Gastroesophageal sphincter (tissue), 4 donors: ENCODE data around the gene SKOR1. TPM values are rescaled to one million over a fixed set of nuclear protein-coding genes. Genes with fewer than 3 reads are reported as not detected.

Experiments used
- ATAC-seq: fragments of 150-250 bp; one replicate; pipeline ENCODE4 v1.9.1; 2016; ENCODE audit warnings: mild to moderate bottlenecking, moderate library complexity
- H3K27ac ChIP-seq, 4 donors: fragments of 200-600 bp; sonication (generic) in 3 of 4; 1 replicate in 3 of 4; 2 replicates in 1 of 4; pipeline ENCODE4 v1.5.1; 2016 to 2019
- H3K27me3 ChIP-seq: fragments of 200-600 bp; sonication (generic); one replicate; pipeline ENCODE4 v1.5.1; 2019
- H3K36me3 ChIP-seq, 2 donors: fragments of 200-600 bp; sonication (generic); one replicate each; pipeline ENCODE4 v1.5.1; 2019; ENCODE audit warnings: control low read depth in 1 of 2
- H3K4me1 ChIP-seq, 3 donors: fragments of 200-600 bp; sonication (generic); 1 replicate in 2 of 3; 2 replicates in 1 of 3; pipeline ENCODE4 v1.5.1; 2016 to 2019; ENCODE audit warnings: control low read depth in 2 of 3
- H3K4me3 ChIP-seq, 2 donors: fragments of 200-600 bp; sonication (generic); one replicate each; pipeline ENCODE4 v1.5.1; 2019; ENCODE audit warnings: mild to moderate bottlenecking in 1 of 2, moderate library complexity in 1 of 2
- H3K9me3 ChIP-seq, 3 donors: fragments of 200-600 bp; sonication (generic); one replicate each; pipeline ENCODE4 v1.5.1; 2017 to 2019; ENCODE audit warnings: control low read depth in 2 of 3
- EP300 ChIP-seq: sonication (generic); formaldehyde crosslinking; IDR thresholded peaks from one replicate; pipeline ENCODE4 v1.6.1; 2017; ENCODE audit warnings: antibody characterized with exemption, mild to moderate bottlenecking
- POLR2A ChIP-seq, 2 donors: fragments of 450-650 bp; IDR thresholded peaks; one replicate each; pipeline ENCODE4 v1.6.1; 2017; ENCODE audit warnings: antibody characterized with exemption in 2 of 2, mild to moderate bottlenecking in 2 of 2, moderate library complexity in 1 of 2
- POLR2AphosphoS5 ChIP-seq: sonication (generic); formaldehyde crosslinking; IDR thresholded peaks from one replicate; pipeline ENCODE4 v1.6.1; 2017; ENCODE audit warnings: antibody characterized with exemption
- WGBS, 2 donors: methylation state at CpG; one replicate each; pipeline ENCODE4 v1.1.5; 2018; ENCODE audit warnings: low coverage in 1 of 2; 5-methylcytosine and 5-hydroxymethylcytosine counted together
- total RNA-seq, 4 donors: library from RNA; depleted of rRNA; stranded (reverse); fragments of >200 nt; gene quantifications; one replicate each; pipeline ENCODE4 v1.1.0, GENCODE V29; 2016
- TF ChIP-seq, protein P1 (sequence below), 4 experiments: fragments of 200-600 bp in 2 of 4; fragments of 450-650 bp in 2 of 4; sonication (generic) in 1 of 4; IDR thresholded peaks; one replicate each; pipeline ENCODE4 v1.5.1; 2017 to 2019; ENCODE audit warnings: antibody characterized with exemption in 4 of 4, mild to moderate bottlenecking in 2 of 4, moderate library complexity in 2 of 4

Gene SKOR1
- total RNA-seq, 4 donors from 2014 or later, result 0.46 to 2.2 (median 0.87) TPM

DNA sequence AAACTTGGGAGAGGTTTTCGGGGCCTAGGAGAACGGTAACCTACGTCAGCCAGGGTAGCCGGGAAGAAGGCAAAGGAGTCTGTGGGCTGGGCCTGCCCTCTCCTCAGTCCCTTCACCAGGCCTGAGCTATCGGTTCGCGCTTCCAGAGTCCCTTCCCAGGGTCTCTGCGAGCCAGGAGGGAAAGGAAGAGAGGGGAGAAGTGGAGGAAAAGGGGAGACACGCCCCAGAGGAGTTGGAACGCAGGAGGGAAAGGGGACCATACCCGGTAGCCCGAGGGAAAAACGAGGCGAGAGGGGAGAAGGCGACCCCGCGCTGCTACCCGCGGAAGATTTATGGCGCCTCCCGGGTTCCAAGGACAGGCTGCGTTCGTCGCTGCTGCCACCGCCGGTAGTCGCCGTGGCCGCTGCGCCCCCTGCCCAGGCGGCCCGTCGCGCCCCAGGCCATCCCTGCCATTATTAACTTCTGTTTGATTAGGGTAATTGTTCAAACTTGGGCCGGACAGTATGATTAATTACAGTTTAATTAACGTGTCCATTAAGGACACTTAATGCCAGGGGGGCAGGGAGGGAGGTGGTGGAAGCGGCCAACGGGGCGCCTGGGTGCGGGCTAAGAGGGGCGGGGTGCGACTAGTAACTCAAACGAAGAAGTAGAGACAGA is 3.4 kb upstream of the SKOR1 start:
- ATAC-seq, result no peak
- Histone ChIP-seq H3K9me3 (peaks cover 0 to 2% (median 0%) of the 10 kb centered on the region in 3 donors), H3K4me3 (no peak overlapping the region), H3K36me3 (no peaks in the 10 kb centered on the region), H3K27me3 (peaks cover 100% of the 10 kb centered on the region), H3K27ac (no peak overlapping the region), H3K4me1 (peaks cover 0 to 72% (median 23%) of the 10 kb centered on the region in 3 donors)
- 1% methylated on average over 30 of the region's 43 CpGs; no CpG with 5 or more reads in 1 of the 2 donors for WGBS, 2 donors
- TF ChIP-seq POLR2AphosphoS5 (no peak), POLR2A (IDR thresholded peaks at IDR 0.05) (no peak)
- TF ChIP-seq, protein P1, sequence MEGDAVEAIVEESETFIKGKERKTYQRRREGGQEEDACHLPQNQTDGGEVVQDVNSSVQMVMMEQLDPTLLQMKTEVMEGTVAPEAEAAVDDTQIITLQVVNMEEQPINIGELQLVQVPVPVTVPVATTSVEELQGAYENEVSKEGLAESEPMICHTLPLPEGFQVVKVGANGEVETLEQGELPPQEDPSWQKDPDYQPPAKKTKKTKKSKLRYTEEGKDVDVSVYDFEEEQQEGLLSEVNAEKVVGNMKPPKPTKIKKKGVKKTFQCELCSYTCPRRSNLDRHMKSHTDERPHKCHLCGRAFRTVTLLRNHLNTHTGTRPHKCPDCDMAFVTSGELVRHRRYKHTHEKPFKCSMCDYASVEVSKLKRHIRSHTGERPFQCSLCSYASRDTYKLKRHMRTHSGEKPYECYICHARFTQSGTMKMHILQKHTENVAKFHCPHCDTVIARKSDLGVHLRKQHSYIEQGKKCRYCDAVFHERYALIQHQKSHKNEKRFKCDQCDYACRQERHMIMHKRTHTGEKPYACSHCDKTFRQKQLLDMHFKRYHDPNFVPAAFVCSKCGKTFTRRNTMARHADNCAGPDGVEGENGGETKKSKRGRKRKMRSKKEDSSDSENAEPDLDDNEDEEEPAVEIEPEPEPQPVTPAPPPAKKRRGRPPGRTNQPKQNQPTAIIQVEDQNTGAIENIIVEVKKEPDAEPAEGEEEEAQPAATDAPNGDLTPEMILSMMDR (IDR thresholded peaks at IDR 0.05), result no peak

DNA sequence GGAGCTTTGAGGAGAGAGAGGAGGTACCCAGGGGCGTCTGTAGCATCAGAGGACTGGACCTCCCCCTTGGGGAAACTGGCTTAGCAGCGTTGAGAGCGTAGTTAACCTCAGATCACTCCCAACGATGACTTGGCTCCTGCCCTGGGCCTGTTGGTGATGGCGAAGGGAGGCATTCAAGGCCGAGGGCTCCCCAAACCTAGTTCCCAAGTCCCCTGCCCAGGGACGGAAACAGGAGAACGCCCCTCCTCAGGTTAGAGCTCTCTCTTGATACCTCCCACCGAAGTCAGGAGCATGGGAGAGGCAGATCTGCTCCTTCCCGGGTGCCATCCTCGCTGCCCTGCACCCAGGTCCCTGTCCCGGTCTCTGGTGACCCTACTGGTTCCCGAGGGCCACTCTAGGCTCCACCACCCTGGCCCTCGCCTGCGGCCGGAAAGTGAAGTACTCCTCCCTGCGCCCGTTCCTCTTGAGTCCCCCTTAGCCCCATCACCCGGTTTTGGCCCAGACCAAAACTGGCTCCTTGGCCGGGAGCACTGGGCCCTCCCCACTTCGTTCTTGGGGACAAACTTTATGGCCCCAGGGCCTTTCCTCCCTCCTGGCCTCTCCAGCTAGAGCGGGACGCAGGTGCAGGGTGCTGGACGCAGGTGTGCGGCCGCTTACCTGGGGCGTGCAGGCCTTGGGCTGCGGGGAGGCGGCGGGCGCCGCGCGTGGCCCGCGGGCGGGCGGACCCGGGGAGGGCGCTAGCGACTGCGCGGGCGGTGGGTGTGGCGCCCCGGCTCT is 2.6 kb upstream of the SKOR1 start:
- ATAC-seq, result no peak
- H3K27me3 ChIP-seq, result peaks cover 100% of the 10 kb centered on the region
- H3K9me3 ChIP-seq, result no peaks in the 10 kb centered on the region
- TF ChIP-seq, protein P1 (IDR thresholded peaks at IDR 0.05), result no peak
- TF ChIP-seq POLR2A (IDR thresholded peaks at IDR 0.05), result no peak
- no peak for TF ChIP-seq EP300
- TF ChIP-seq POLR2AphosphoS5, result no peak
- H3K4me1 ChIP-seq, result peaks cover 0 to 80% (median 31%) of the 10 kb centered on the region in 3 donors
- H3K36me3 ChIP-seq, result no peaks in the 10 kb centered on the region
- H3K4me3 ChIP-seq, result peak overlapping the region in 1 of 2 donors; percentile 30
- WGBS, 2 donors, result 18% methylated on average over 3 of the region's 46 CpGs; no CpG with 5 or more reads in 1 of the 2 donors
- H3K27ac ChIP-seq, result no peak overlapping the region

DNA sequence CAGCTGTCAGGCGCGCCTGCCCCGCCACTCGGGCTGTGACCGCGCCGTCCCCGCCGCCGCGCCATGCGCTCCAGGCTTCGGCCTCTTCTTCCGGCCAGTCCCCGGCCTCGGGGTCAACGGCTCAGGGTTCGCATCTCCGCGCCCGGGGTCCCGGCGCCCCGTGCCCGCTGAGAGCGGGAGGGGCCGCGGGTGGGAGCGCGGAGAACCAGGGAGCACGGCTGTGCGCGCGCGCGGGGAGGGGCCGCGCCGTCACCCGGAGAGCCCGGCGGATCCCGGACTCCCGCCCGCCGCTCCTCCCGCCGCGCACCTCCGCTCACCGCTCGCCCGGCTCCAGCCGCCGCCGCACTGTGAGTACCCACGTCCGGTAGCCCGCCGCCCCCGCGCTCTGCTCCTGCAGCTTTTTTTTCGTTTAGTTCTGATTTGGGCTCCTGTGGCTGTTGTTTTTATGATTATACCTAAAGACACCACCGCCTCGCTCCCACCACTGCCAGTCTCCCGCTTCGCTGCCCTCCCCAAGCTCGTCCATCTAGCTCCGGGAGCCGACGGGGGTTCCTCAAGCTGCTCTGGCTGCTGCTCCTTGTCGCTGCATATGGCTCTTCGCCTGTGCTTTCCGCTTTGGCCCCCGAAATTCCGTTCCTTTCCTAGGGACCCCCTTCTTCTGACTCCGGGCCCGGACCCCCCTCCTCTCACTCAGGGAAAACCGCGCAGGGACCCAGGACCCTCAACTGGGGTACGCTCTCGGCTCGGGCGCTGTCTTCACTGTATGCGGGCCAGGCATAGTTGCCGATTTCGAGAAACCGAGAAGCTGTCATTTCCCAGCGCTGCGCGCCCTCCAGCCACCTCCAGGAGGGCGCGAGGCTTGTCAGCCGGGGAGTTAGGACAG is 1.8 kb upstream of the SKOR1 start:
- Histone ChIP-seq H3K9me3 (no peaks in the 10 kb centered on the region), H3K4me1 (peaks cover 0 to 88% (median 39%) of the 10 kb centered on the region in 3 donors), H3K4me3 (peak overlapping the region in 1 of 2 donors; percentile 30), H3K27ac (no peak overlapping the region), H3K36me3 (no peaks in the 10 kb centered on the region), H3K27me3 (peaks cover 100% of the 10 kb centered on the region)
- no peak for TF ChIP-seq EP300
- TF ChIP-seq POLR2A (IDR thresholded peaks at IDR 0.05), result no peak
- TF ChIP-seq, protein P1 (IDR thresholded peaks at IDR 0.05), result no peak
- no peak for TF ChIP-seq POLR2AphosphoS5
- 0 to 1% methylated on average over 10 to 23 of the region's 94 CpGs for WGBS, 2 donors
- no peak for ATAC-seq

DNA sequence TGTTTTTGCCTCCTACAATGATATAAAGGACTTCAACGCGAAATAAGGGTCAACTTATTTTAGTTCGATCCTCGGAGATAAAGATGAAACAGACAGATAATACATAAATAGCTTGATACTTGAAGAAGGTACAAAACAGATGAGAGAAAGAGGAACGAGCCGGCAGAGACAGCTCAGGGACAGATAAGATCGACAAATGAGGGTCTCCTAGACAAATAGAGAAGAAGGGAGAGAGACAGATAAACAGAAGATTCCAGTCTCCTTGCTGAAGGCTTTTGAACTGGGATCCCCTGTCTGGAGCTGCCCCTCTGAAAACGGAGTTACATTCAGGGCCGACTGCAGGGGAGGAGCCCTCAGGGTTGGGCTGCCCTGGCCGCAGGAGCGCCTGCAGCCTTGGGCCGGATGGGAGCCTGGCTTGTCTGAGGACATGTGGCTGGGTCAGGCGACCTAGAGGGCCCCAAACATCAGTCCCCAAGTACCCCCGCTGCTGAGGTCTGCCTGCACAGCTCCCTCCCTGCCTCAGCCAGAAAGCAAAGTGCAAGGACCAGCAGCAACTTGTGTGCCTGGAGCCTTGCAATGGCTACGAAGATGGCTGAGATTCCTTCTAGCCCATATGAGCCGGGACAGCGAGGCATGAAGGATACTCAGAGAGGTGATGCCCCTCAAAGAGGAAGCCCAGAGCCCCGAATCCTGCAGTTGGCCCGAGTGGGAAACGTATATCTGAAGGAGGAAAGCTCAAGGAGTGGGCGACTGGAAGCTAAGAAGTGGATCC is 926 bp upstream of the SKOR1 start:
- no peaks in the 10 kb centered on the region for H3K9me3 ChIP-seq
- peaks cover 100% of the 10 kb centered on the region for H3K27me3 ChIP-seq
- H3K27ac ChIP-seq, result no peak overlapping the region
- H3K4me1 ChIP-seq, result peaks cover 0 to 96% (median 44%) of the 10 kb centered on the region in 3 donors
- 2 to 4% methylated on average over 11 to 14 of the region's 21 CpGs for WGBS, 2 donors
- H3K4me3 ChIP-seq, result no peak overlapping the region
- no peaks in the 10 kb centered on the region for H3K36me3 ChIP-seq
- TF ChIP-seq, protein P1 (IDR thresholded peaks at IDR 0.05), result no peak
- TF ChIP-seq POLR2A (IDR thresholded peaks at IDR 0.05) (no peak), POLR2AphosphoS5 (no peak), EP300 (no peak)
- no peak for ATAC-seq
